HS-5 (cell line): ENCODE results near the gene CRIM1.

ENCODE experiments used
- DNase-seq: peaks from one replicate; pipeline ENCODE4 v3.0.0-alpha.2; 2012; ENCODE audit warnings: low read depth

The CRIM1 gene

DNA sequence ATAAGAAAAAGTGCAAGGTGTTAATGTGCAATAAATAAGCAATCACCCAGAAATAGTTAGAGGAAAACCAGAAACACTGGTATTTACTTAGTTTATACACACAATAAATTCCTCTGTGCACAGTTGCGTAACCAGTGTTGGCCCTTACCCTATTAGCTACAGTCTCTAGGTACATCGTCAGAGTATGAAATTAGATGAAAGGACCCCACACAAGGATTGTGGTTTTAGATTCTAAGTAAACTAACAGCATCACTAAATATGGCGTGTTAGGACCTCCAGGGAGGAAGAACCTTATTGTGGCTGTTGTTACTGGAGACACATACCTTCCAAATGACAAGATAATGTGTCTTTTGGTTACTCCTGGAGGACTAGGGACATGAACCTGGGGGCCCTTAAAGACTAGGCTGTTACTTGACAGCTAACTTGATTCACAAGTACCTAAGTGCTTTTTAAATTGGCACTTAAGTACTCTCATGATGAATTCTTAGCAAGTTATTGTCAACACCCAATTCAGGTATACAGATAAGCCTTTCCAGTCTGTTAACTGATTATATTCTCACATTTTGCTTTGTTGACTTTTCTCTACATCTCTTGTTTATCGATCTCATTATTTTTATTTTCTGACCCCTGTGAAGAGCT is 127.1 kb downstream of the CRIM1 start:
- DNase-seq: no peak

DNA sequence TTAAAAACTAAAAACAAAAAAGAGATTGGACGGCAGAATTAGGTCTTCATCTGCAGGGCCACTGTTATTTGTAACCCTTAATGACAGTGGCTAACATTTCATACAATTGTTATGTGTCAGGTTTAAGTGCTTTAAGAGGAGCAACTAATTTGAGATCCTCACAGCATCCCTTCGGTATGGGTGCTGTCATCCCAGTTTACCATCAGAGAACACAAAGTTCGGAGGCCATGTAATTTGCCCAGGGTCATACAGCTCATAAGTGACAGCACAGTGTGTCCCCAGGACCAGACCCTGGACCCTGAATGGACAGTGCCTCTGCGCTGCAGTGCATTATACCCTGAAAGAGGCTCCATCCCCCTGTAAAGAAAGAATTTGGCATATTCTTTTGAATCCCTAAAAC is 127.7 kb downstream of the CRIM1 start:
- no peak for DNase-seq

DNA sequence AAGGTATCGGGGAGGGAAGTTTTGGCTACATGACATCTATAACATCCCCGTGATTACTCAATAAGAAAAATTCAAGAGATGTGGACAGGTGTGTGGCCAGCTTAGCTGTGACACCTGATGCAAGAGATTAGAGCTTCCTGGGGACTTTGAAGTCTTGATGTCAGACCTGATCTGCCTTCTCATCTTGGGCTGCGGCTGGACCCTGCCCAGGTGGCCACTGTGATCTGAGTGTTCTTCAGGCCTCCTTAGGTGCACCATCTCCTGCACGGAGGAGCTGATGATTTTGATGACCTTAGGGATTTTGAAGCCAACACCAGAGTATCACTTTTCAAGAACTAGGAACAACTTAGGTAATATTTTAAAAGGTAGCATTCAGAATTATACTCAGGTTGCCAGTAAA is 128.9 kb downstream of the CRIM1 start:
- no peak for DNase-seq

DNA sequence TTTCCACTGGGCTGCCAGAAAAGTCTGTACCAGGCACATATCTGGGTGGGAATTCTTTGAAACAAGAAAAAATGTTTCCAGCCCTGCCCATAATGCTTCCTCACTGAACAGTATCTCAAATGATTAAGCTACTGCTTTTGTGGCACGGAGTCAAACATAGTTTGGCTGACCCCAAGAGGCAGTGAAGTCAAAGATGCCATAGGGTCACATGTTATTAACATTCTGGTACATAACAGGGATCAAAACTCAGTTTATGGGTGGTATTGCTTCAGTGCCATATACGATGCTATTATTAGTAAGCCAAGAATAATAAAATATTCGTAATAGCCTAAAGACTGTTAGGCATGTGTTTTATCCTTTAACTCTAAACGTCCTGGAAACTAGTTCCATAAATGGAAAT is 129.9 kb downstream of the CRIM1 start:
- peak; percentile 88 for DNase-seq

DNA sequence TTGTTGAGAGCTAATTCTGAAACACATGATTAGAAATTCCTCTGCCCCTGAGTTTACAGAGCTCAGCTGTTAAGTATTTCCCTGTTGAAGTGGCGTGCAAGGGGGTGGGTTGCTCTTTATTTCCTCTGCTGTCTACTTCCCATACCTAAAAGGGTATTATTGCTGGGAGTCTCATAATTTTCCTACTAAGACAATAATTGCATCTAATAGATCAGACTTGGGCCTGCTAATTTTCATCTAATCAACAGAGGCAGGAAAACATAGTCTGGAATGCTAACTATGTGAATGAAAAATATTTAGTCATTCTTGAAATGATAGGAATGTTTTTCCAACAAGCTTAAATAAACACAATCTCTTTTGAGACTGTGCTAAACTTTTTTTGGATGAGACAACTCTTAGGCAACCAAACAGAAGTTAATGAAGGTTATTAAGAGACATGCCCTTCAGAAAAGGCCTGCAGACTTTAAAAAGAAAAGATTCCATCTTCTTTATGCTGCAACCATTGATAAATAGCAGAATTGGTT is 131.0 kb downstream of the CRIM1 start:
- DNase-seq: peak; percentile 70

DNA sequence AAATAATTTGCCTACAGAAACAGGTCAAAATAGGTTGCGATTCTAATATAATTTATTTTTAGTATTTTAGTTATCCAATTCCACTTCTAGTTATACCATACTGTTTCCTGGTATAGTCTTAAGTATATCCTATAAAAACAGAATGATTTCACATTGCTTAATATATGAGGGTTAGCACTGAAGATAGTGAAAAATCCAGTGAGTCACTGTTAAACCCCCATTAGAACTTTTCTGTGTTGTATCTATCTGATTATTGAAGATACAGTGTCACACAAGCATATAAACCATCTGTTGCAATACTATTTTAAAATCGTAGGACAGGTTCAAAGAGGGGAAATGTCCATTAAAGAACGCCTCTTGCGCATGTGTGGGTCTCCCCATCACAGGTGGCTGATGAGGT is 132.4 kb downstream of the CRIM1 start:
- DNase-seq: no peak

DNA sequence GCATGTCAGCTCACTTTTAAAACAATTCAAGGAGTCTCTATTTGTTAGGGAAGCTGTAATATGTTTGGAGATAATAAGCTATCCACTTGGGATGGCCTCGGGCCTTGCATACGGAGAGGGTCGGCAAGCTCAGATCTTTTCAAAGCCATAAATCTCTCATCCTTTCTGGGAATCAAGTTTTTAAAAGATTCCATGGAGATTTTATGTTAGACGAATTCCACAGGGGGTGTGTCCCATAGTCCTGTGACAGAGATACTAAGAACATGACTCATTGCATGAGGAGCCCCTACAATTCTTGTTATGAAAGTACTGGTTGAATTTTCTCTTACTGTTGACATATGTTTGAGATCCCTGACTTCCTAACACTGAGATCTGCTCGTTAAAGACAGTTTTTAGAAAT is 133.7 kb downstream of the CRIM1 start:
- DNase-seq: peak; percentile 56

DNA sequence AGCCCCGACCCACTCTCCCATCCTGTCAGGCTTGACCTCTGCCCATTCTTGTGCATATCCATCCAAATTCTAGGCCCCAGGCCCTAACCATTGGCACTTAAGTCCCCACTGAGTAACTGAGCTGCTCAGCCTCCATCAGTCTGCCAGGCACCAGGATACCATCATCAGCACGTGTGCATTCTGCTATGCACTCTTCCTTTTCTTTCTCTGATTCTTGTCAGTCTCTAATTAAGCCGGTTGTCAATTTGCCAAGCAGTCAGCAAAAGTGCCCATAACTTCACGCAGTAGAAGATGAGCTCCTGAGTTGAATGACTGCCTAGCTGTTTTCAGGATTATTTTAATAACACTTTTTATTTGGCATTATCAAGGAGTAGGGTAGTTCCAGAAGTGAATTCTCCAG is 135.2 kb downstream of the CRIM1 start:
- DNase-seq: no peak

DNA sequence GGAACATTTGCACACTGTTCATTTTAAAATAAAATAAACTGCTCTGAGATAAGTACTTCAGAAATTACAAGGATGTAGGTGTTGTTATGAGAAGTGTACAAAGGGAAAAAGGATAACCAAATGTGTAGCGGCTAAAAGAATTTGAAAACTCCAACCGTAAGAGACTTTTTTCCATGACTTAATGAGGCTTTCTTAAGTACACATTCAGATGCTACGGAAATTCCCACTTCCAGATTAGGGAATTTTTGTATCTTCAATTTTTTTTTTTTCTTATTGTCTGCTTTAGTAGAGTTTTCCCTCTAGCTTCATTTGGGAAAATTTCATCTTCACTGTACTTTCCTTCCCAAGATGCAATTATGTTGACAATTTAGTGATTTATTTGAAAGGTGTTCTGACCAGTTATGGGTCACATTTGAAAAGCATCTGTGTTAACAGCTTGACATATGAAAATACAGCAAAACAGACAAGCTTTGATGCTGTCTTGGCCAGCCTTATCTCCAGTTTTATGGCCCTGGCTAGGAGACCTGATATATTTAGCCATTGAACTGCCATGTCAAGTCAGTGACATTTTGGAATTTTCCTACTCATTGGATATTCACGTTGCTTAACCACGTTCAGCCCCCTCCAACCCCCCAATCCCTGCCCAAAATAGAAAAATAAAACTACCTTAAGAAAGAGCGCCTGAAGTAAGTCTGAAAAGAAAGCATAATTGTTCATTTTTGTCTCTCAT is 136.8 kb downstream of the CRIM1 start:
- DNase-seq: no peak

DNA sequence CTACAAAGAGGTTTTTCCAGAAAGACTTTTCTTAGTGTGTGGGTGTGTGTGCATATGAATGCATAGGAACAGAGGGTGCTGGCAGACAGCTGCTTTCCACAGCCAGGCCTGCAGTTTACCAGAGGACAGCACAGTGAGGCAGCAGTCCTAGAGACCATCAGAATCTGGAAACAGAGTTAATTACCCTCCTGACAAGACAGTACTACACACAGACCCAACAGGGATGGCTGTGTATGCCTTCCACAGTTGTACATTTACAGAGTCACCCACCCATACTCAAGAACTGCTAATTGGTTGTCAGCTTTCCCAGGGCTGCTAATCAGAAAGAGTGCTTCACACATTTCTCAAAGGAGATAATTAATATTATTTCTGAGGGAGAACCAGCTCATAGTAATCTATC is 137.7 kb downstream of the CRIM1 start:
- DNase-seq: no peak

DNA sequence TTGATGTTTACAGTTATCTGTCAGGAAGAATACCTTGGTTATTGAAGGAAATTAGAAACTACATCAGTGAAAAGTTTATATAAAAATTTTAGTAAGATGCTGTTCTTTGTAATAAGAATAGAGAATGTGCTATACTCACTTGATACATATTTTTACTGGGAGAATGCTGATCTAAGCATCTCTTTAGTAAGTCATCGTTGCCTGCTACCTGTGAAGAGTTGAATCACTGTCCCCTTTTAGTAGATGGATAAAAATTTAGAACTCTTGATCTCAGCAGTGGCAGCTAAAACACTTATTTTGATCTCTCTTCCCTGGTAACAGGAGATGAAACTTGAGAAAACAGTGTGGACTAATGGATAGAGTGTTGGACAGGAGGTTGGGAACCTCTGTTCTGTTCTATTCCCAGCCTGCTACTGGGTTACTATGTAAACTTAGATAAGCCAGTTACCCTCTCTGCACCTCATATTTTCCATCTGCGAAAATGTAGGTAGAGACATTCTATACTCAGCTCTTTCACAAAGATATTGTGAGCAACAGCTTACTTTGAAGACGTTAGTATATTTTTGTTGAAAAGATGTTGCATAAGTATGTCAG is 142.1 kb downstream of the CRIM1 start:
- no peak for DNase-seq

DNA sequence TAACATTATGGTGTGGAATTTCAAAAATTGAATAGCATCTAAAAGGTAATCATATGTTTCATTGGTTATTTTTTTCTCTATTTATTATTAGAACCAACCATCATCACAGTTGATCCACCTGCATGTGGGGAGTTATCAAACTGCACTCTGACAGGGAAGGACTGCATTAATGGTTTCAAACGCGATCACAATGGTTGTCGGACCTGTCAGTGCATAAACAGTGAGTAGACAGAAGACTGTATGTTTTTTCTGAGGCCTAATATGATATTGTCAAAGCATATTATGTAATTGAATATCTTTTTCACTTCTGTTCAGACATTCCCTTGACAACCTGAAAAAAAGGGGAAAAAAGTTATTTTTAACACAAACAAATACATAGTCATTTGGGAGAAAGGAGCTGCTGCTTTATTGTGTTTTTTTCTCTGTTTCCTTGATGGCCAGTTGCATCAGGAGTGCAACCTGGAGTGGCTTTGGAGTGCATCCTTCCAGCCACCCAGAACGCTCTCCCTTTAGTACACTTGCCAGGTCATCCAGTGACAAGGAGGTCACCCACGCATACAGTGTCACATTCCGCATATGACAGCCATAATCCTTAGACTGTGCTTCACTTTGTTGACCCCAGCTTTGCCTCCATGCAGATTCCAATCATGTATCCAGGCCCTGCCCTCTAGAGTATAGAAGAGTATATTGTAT is 143.7 kb downstream of the CRIM1 start:
- DNase-seq: no peak

DNA sequence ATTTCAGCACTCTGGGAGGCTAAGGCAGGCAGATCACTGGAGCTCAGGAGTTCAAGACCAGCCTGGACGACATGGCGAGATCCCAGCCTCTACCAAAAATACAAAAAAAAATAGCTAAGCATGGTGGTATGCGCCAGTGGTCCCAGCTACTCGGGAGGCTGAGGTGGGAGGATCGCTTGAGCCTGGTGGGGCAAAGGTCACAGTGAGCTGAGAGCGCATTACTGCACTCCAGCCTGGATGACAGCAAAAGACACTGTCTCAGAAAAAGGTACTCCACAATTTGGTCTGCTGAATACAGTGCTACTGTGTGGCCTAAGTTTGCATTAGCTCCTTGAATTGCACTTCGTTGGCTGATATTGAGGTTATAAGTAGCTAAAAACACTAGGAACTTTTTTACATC is 144.5 kb downstream of the CRIM1 start:
- DNase-seq: no peak

DNA sequence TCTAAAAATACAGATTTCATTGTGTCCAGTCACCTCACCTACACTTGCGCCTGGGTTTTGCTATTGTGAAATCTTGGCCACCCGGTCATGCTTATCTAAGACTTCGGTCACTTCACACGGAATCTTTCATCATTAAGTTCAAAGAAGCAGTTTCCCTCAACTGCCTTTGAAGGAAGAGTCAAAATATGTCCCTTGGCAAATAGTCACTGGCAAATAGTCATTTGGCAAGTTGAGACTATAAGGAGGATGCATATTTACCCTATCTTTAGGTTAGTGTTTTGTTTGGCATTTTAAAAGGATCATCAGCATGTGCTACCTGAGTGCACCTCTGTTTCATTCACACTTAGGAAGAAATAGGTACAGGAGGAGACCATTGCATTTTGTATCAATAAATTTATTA is 146.5 kb downstream of the CRIM1 start:
- DNase-seq: no peak

DNA sequence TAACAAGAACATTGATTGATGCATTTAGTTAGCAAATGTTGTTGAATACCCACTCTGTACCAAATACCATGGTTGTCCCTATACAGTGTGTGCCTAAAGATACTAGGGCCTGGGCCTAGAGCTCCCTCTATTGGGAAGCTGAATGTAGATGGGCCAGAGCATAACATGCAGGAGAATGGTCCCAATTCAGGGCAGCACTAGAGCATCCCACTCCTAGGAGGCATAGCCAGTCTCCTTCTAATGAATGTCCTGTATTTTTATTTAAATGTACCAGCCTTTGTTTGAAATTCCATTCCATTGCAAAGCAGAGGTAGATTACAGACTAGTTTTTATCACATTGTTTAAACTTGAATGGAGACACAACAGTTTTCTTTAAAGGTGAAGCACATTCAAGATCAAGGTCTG is 151.8 kb downstream of the CRIM1 start:
- DNase-seq: no peak

DNA sequence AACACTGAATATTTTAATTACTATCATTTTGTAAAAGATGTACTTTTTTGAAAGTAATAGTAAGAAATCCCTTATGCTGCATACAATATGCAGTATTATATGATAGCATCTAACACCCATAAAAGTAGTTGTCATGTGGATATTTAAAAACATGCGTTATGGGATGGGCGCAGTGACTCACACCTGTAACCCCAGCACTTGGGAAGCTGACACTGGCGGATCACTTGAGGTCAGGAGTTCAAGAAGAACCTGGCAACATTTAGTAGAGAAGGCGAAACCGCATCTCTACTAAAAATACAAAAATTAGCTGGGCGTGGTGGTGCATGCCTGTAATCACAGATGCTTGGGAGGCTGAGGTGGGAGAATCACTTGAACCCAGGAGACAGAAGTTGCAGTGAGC is 153.5 kb downstream of the CRIM1 start:
- DNase-seq: no peak

DNA sequence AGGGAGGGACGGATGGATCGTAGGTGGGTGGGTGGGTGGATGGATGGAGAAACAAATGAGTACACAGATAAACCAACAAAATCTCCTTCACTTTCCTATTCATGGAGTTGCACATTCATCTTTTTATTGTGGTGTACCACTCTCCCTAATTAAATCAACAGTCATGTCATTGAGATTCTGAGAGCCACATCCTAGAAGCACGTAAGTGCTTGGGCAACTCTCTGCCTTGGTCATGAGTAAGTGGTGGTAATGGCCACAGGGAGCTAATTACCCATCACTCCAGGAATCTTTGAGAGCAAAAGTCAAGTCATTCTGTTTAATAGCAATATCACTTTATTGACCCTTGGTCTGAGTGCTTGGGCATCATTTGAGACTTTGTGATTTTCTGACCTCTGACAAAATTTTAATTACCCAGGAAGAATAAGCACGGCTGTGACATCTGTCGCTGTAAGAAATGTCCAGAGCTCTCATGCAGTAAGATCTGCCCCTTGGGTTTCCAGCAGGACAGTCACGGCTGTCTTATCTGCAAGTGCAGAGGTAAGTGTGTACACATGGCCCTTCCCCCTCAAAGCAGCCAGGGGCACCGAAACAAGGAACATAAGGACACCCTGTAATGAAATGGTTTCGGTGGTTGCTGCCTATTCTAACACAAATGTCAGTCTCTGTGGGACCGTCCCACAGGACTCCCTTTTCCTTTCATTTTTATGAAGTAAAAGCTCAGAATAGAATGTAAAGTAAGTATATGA is 156.5 kb downstream of the CRIM1 start:
- no peak for DNase-seq

DNA sequence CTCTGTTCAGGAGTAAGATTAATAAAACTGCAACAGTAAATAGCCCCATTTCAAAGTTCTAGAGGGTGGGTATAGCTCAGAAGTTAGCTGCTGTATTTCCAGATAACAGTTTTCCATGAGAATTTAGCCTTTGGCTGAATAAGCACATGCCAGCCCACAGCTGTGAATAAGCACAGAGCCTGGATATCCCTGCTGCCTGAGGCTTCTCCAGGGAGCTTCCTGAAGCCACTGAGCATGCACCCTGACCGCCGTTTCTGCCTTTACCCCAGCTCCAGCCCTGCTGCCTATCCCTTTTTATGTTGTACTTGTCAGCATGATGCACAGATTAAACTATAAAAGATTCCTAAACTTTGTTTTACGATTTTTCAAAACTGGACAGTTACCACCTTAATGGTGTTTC is 157.1 kb downstream of the CRIM1 start:
- no peak for DNase-seq

DNA sequence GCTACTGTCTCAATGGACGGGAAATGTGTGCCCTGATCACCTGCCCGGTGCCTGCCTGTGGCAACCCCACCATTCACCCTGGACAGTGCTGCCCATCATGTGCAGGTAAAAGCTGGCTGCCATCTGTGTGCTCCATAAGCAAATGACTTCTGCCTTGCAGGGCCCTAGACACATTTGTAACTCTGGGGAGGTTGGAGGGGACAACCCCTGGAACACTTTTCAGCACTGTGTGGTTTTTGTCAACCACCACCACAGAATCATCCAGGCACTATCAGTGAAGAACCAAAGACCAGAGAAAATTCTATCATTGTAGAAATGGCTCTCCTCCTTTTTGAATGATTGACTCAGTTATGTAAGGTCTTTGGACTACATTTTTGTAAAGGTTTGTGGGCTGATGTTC is 158.1 kb downstream of the CRIM1 start:
- no peak for DNase-seq

DNA sequence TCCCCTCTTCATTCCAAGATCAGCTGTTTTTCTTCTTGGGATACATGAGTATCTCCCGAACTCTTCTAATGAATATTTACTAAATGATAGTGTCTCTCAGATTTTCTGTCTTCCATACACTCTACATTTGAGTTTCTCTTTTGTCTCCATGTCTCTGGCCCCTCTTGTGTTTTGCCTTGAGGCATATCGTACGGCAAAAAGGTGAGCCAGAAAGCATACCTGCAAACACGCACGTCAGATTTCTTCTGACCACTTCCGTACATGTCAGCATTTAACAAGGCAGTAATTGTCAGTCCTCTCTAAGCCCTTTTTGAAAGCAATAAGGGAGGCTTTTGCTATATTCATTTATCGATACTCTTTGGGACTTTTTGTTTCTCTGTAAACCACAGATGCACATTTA is 160.0 kb downstream of the CRIM1 start:
- DNase-seq: no peak

DNA sequence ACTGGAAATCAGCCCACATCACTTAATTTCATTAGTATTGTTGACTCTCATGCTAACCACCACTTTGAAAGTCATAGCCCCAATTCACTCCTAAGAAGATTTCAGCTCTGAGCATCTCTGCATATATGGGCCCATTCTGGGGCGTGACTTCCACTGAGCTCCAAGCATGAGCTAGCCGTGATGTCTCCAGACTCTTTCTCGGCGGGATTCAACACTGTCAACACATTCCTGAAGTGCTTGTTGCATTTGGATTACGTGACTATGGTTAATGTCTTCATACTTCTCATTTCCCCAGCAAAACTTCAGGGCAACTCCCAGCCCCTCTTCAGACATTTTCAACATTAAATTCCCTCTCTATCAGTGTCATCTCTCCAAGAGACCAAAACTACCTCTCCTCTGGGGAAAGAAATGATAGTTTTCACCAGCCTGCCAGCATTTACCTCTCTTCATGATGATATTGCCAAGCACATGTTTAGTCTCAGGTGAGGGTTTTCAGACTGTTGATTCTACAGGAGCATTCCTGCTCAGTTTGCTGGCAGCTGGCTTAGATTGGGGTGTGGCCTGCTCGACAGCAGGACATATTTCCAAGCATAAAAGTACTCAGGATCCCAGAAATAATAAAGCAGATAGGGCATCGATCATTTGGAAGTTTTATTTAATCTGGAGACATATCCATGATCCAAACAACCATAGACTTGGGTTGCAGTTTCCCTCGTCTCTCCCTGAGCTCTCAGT is 160.7 kb downstream of the CRIM1 start:
- no peak for DNase-seq
